M059J (cell line): ENCODE data around the gene TOR1B. TPM values are rescaled to one million over a fixed set of nuclear protein-coding genes. Genes with fewer than 3 reads are reported as not detected.

ENCODE experiments used
- DNase-seq: peaks from one replicate; pipeline ENCODE4 v3.0.0-alpha.2; 2012; ENCODE audit warnings: low read depth
- total RNA-seq: library from RNA; depleted of rRNA; stranded (reverse); fragments of >200 nt; shearing (Covaris generic); gene quantifications from 2 replicates; pipeline ENCODE4 v1.2.3, GENCODE V29; 2014; rRNA removed

The TOR1B gene
- total RNA-seq, 1 experiment from 2014 or later = 68.5 TPM

GRCh38 chr9:129845373-129845772, 42.4 kb downstream of the TOR1B start:
- DNase-seq = no peak

GRCh38 chr9:129848712-129849441, 45.9 kb downstream of the TOR1B start:
- no peak for DNase-seq

GRCh38 chr9:129849901-129850300, 46.9 kb downstream of the TOR1B start:
- DNase-seq = no peak

GRCh38 chr9:129850821-129851550, 48.0 kb downstream of the TOR1B start:
- DNase-seq = no peak

GRCh38 chr9:129851821-129852220, 48.8 kb downstream of the TOR1B start:
- DNase-seq = no peak

GRCh38 chr9:129852579-129852978, 49.6 kb downstream of the TOR1B start:
- DNase-seq = no peak

- DNase-seq = no peak
These were observed 50.6 kb downstream of the TOR1B start for GRCh38 chr9:129853614-129854013.

GRCh38 chr9:129854588-129855110, 51.7 kb downstream of the TOR1B start:
- no peak for DNase-seq

- DNase-seq = no peak
These were observed 54.2 kb downstream of the TOR1B start for GRCh38 chr9:129857207-129857606.

GRCh38 chr9:129858167-129858962, 55.4 kb downstream of the TOR1B start:
- DNase-seq = no peak

Other genes with a start within 250 kb of the TOR1B start
- gene C9orf50, start 182.1 kb upstream of the TOR1B start, total RNA-seq = 0.10 TPM in 1 of 2 replicates, not detected in the other
- 77.0 and 79.5 TPM in 2 replicates for gene NTMT1, start 177.0 kb upstream of the TOR1B start, total RNA-seq
- 17.4 TPM in 2 replicates for gene ASB6, start 161.0 kb upstream of the TOR1B start, total RNA-seq
- 0.17 and 0.20 TPM in 2 replicates for gene PRRX2, start 137.5 kb upstream of the TOR1B start, total RNA-seq
- gene PTGES, start 50.1 kb upstream of the TOR1B start, total RNA-seq = 0.10 and 1.0 TPM in 2 replicates
- gene TOR1A, start 21.0 kb downstream of the TOR1B start, total RNA-seq = 100 and 104 TPM in 2 replicates
- 49.9 and 51.4 TPM in 2 replicates for gene C9orf78, start 32.1 kb downstream of the TOR1B start, total RNA-seq
- gene USP20, start 32.3 kb downstream of the TOR1B start, total RNA-seq = 5.5 and 18.0 TPM in 2 replicates
- gene FNBP1, start 240.0 kb downstream of the TOR1B start, total RNA-seq = 7.2 and 24.2 TPM in 2 replicates